Fibroblast of villous mesenchyme (primary cell): ENCODE measurements around the gene TMEM63A. TPM values are rescaled to one million over a fixed set of nuclear protein-coding genes. Genes with fewer than 3 reads are reported as not detected.
"Not testable (repeated sequence)": the region's sequence is repeated elsewhere in the genome, so short reads cannot be mapped to it uniquely, and the experiment has no call there.

Experiments used
- DNase-seq: peaks from one replicate; pipeline ENCODE4 v3.0.0-alpha.2; 2010; ENCODE audit warnings: low read depth
- H3K4me3 ChIP-seq: 2 replicates; pipeline ENCODE4 v1.5.1; 2011; ENCODE audit warnings: low read depth, mild to moderate bottlenecking, low read length
- total RNA-seq: library from RNA; depleted of rRNA; stranded (reverse); fragments of >200 nt; gene quantifications from 2 replicates; pipeline ENCODE4 v1.2.3, GENCODE V29; 2012
- TF ChIP-seq, protein P1 (sequence below): IDR thresholded peaks from 2 replicates; pipeline ENCODE4 v1.5.1; 2012; ENCODE audit warnings: low read depth, mild to moderate bottlenecking, low read length; ENCODE audit not compliant: insufficient read depth

Gene TMEM63A
- total RNA-seq, 1 donor: 26.3 TPM

GRCh38 chr1:225815526-225816178 lies 66.5 kb downstream of the TMEM63A start:
- TF ChIP-seq, protein P1, sequence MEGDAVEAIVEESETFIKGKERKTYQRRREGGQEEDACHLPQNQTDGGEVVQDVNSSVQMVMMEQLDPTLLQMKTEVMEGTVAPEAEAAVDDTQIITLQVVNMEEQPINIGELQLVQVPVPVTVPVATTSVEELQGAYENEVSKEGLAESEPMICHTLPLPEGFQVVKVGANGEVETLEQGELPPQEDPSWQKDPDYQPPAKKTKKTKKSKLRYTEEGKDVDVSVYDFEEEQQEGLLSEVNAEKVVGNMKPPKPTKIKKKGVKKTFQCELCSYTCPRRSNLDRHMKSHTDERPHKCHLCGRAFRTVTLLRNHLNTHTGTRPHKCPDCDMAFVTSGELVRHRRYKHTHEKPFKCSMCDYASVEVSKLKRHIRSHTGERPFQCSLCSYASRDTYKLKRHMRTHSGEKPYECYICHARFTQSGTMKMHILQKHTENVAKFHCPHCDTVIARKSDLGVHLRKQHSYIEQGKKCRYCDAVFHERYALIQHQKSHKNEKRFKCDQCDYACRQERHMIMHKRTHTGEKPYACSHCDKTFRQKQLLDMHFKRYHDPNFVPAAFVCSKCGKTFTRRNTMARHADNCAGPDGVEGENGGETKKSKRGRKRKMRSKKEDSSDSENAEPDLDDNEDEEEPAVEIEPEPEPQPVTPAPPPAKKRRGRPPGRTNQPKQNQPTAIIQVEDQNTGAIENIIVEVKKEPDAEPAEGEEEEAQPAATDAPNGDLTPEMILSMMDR: no peak

DNA sequence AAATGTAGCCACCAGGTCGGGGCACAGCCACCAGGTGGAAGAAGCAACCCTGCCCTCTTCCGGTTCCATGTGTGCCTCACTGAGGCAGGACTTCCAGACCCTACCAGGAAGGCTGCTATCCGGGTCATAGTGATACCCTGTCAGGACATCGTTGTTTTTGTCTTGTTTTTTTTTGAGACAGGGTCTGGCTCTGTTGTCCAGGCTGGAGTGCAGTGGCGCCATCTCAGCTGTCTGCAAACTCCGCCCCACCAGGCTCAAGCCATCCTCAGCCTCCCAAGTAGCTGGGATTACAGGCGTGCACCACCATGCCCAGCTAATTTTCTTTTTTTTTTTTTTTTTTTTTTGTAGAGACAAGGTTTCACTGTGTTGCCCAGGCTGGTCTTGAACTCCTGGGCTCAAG lies 67.1 kb downstream of the TMEM63A start:
- not testable (repeated sequence) for H3K4me3 ChIP-seq, DNase-seq

More at GRCh38 chr1:225815526-225816178, 66.5 kb downstream of the TMEM63A start:
- no peak for DNase-seq
- no peak overlapping the region for H3K4me3 ChIP-seq

DNA sequence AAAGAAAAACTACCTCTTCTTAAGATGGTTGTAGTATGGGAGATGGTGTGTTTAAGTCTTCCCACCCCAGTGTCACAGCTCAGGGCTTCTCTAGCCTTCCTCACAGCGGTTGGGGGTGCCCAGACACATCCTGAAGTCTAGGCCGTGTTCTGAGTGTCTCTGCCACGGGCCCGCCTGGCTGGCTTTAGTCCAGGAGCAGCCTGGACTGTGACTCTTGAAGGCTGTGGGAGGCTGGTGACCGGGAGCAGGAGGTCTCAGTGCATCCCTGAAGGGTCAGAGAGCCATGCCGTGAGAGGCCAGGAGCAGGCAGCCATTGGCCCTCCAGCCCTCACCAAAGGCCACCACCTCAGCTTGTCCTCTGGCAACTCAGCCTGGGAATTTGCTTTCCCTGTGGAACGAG lies 67.8 kb downstream of the TMEM63A start:
- no peak for DNase-seq
- no peak overlapping the region for H3K4me3 ChIP-seq
- TF ChIP-seq, protein P1: no peak

- peak; percentile 96 for DNase-seq
- TF ChIP-seq, protein P1: no peak
- H3K4me3 ChIP-seq: peak overlapping the region; percentile 24
Observed at GRCh38 chr1:225813214-225813964, 68.8 kb downstream of the TMEM63A start.

- peak; percentile 43 for DNase-seq
- no peak overlapping the region for H3K4me3 ChIP-seq
- TF ChIP-seq, protein P1: no peak
Observed at GRCh38 chr1:225812488-225813213, 69.5 kb downstream of the TMEM63A start.

GRCh38 chr1:225811622-225812487 lies 70.3 kb downstream of the TMEM63A start:
- no peak overlapping the region for H3K4me3 ChIP-seq

GRCh38 chr1:225810579-225811538 lies 71.3 kb downstream of the TMEM63A start:
- peak; percentile 21 for DNase-seq
- H3K4me3 ChIP-seq: peak overlapping the region; percentile 77

More at GRCh38 chr1:225811622-225812487, 70.3 kb downstream of the TMEM63A start:
- TF ChIP-seq, protein P1: peak; percentile 48
- DNase-seq: no peak
